Peyer's patch (tissue), 4 donors: Measurements from ENCODE around the gene C1orf167.

ENCODE experiments used
- POLR2A ChIP-seq, 2 donors: fragments of 450-650 bp; IDR thresholded peaks; one replicate each; pipeline ENCODE4 v1.5.1; 2017; ENCODE audit warnings: antibody characterized with exemption in 2 of 2, mild to moderate bottlenecking in 2 of 2, moderate library complexity in 2 of 2
- TF ChIP-seq, protein P1 (sequence below), 6 experiments: fragments of 450-650 bp in 4 of 6; fragments of 200-600 bp in 2 of 6; sonication (generic) in 1 of 6; IDR thresholded peaks; one replicate each; pipeline ENCODE4 v1.5.1; 2017 to 2019; ENCODE audit warnings: antibody characterized with exemption in 6 of 6, mild to moderate bottlenecking in 3 of 6, moderate library complexity in 1 of 6

- TF ChIP-seq, protein P1, sequence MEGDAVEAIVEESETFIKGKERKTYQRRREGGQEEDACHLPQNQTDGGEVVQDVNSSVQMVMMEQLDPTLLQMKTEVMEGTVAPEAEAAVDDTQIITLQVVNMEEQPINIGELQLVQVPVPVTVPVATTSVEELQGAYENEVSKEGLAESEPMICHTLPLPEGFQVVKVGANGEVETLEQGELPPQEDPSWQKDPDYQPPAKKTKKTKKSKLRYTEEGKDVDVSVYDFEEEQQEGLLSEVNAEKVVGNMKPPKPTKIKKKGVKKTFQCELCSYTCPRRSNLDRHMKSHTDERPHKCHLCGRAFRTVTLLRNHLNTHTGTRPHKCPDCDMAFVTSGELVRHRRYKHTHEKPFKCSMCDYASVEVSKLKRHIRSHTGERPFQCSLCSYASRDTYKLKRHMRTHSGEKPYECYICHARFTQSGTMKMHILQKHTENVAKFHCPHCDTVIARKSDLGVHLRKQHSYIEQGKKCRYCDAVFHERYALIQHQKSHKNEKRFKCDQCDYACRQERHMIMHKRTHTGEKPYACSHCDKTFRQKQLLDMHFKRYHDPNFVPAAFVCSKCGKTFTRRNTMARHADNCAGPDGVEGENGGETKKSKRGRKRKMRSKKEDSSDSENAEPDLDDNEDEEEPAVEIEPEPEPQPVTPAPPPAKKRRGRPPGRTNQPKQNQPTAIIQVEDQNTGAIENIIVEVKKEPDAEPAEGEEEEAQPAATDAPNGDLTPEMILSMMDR (IDR thresholded peaks at IDR 0.05): no peak
- TF ChIP-seq POLR2A (IDR thresholded peaks at IDR 0.05): no peak
Observed at GRCh38 chr1:11722538-11722937, 39.5 kb upstream of the C1orf167 start.
